Measurements from ENCODE around the gene SLC12A7.

The SLC12A7 gene

DNA sequence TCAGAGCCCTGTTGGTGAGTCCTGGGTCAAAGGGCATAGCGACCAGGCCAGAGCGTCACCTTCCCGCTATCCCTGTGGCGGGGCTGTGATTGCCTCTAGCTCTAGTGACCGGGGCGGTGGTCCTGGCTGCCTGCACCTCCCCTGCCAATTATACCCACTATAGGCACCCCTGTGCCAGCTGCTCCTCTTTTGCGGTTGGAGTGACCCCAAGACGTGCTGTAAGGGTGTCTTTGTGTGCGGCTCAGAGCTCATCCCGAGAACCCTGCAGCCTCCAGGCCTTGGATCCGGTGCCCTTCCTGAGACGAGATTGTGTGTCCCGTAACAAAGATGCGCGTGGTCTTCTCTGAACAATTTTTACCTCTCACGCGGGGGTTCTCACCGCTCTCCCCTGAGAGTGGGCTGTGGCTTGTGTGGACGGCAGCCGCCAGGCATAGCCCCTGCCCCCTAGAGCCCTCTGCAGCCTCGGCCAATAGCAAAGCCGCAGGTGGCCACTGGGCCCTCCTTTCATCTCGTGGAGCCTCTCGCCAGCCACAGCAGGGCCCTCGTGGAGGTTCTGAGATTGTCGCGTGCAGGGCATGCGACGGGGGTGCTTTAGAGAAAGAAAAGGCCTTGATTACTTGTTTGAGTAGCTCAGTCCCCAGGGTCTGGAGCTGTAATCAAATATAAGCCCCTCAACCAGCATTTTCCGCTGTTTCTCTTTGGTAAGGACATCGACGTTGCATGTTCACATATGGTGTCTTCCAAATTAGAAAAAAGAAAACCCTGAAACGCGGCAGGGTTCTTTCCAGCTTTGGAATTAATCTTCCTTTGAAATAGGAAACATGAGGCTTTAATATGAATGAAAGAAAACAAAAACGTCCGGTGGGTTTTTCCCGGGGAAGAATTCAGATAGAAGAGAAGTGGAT is 92.6 kb downstream of the SLC12A7 start:
- no peak for DNase-seq (ENCODE audit: low read depth)
- TF ChIP-seq, protein P1, sequence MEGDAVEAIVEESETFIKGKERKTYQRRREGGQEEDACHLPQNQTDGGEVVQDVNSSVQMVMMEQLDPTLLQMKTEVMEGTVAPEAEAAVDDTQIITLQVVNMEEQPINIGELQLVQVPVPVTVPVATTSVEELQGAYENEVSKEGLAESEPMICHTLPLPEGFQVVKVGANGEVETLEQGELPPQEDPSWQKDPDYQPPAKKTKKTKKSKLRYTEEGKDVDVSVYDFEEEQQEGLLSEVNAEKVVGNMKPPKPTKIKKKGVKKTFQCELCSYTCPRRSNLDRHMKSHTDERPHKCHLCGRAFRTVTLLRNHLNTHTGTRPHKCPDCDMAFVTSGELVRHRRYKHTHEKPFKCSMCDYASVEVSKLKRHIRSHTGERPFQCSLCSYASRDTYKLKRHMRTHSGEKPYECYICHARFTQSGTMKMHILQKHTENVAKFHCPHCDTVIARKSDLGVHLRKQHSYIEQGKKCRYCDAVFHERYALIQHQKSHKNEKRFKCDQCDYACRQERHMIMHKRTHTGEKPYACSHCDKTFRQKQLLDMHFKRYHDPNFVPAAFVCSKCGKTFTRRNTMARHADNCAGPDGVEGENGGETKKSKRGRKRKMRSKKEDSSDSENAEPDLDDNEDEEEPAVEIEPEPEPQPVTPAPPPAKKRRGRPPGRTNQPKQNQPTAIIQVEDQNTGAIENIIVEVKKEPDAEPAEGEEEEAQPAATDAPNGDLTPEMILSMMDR (IDR thresholded peaks at IDR 0.05; ENCODE audit: insufficient read depth, low read depth, low read length, missing control alignments): no peak
- H3K4me3 ChIP-seq (ENCODE audit: low read length): no peak overlapping the region

DNA sequence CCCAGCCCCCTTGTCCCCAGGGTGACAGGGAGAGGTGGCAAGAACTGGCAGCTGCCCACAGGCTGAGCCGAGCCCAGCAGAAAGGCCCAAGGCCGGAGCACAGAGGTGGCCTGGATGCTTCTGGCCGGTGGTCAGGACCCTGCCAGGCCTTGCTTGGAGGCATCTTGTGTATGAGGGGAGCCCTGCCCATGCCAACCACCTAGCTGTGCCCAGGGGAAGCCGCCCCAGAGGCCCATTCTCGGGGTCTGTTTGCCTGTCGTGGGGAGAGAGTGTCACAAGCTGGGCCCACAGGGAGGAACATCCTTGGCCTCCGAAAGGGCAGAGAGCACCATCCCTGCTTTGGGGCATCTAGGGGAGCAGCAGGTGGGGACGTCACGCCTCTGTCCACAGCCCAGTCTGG is 93.3 kb downstream of the SLC12A7 start:
- no peak for DNase-seq (ENCODE audit: low read depth)
- TF ChIP-seq, protein P1 (IDR thresholded peaks at IDR 0.05; ENCODE audit: insufficient read depth, low read depth, low read length, missing control alignments): no peak
- no peak overlapping the region for H3K4me3 ChIP-seq (ENCODE audit: low read length)

- no peak overlapping the region for H3K4me3 ChIP-seq (ENCODE audit: low read length)
- no peak for DNase-seq (ENCODE audit: low read depth)
- TF ChIP-seq, protein P1 (IDR thresholded peaks at IDR 0.05; ENCODE audit: insufficient read depth, low read depth, low read length, missing control alignments): no peak
These were observed 94.0 kb downstream of the SLC12A7 start for GRCh38 chr5:1017691-1018455.

DNA sequence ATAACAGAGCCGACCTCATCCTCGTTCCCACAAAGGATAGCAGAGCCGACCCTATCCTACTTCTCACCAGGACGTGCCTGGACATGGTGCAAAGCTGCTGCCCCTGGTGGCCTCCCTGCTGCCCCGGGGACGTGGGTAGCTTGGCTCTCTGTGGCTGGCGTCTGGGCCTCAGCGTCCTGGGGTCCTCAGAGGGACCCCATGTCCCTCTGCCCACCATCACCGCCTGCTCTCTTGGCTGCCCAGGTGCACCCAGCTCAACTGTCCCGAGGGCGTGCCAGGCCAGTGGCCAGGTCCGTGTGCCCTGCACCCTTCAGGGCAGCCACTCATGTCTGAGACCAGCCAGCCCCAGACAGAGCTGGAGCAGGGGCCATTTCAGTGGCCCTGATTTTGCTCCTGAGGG is 94.8 kb downstream of the SLC12A7 start:
- DNase-seq (ENCODE audit: low read depth): no peak
- TF ChIP-seq, protein P1 (IDR thresholded peaks at IDR 0.05; ENCODE audit: insufficient read depth, low read depth, low read length, missing control alignments): no peak
- H3K4me3 ChIP-seq (ENCODE audit: low read length): no peak overlapping the region

GRCh38 chr5:1016476-1016875 is 95.4 kb downstream of the SLC12A7 start:
- H3K4me3 ChIP-seq (ENCODE audit: low read length): no peak overlapping the region
- TF ChIP-seq, protein P1 (IDR thresholded peaks at IDR 0.05; ENCODE audit: insufficient read depth, low read depth, low read length, missing control alignments): no peak
- DNase-seq (ENCODE audit: low read depth): no peak

DNA sequence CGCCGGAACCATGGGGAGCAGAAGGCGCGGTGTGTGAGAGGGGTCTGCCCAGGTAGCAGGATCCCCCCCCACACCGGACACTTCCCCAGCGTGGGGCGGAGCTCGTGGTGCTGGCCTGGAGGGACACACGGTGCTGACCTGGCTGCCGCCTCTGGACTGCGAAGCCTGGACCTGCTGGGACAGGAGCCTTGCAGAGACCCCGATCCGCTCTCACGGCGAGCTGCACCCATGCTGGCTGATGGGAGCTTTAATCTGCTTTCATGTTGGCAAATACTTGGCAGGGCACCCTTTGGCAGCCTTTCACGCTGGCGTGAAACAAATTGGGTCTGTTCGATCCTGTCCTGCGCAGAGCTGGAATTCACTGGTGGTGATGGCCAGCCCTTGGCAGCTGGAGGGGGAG is 95.8 kb downstream of the SLC12A7 start:
- H3K4me3 ChIP-seq (ENCODE audit: low read length): no peak overlapping the region
- DNase-seq (ENCODE audit: low read depth): no peak
- TF ChIP-seq, protein P1 (IDR thresholded peaks at IDR 0.05; ENCODE audit: insufficient read depth, low read depth, low read length, missing control alignments): no peak
